GM21360 (cell line): ENCODE results near the gene TMEM231.
"Not testable (repeated sequence)": the region's sequence is repeated elsewhere in the genome, so short reads cannot be mapped to it uniquely, and the experiment has no call there.

Experiments used
- ATAC-seq: cut with Tn5 transposase; IDR thresholded peaks from one replicate; pipeline ENCODE4 v1.9.1; 2021; ENCODE audit warnings: mild to moderate bottlenecking, moderate library complexity; ENCODE audit not compliant: unreplicated experiment

TMEM231 gene, protein sequence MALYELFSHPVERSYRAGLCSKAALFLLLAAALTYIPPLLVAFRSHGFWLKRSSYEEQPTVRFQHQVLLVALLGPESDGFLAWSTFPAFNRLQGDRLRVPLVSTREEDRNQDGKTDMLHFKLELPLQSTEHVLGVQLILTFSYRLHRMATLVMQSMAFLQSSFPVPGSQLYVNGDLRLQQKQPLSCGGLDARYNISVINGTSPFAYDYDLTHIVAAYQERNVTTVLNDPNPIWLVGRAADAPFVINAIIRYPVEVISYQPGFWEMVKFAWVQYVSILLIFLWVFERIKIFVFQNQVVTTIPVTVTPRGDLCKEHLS

DNA sequence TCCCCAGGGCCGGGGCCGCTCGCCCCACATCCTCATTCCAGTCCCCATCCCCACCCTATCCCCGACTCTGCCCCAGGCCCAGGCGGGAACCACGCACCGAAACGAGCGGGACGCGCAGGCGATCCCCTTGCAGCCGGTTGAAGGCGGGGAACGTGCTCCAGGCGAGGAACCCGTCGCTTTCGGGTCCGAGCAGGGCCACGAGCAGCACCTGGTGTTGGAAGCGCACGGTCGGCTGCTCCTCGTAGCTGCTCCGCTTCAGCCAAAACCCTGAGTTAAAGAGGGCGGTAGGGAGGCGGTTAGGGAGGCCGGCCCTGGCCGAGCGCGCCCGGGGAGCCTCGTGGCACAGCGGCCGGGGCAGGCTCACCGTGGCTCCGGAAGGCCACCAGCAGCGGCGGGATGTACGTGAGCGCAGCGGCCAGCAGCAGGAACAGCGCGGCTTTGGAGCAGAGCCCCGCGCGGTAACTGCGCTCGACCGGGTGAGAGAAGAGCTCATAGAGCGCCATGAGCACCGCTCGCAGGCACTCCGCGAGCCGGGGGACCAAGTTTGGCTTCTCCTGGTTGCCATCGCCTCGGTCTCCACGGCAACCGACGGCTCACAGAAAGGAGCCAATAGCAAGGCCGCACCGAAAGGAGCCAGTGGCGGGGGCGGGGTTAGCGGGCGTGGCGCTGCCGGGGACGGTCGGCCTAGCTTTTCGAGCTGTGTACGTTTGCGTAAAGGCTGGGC is at the start of gene TMEM231:
TMEM231 (minus strand) TSS at position 546 of the 724 bp plus-strand sequence; CDS start at position 503, 43 bp downstream.
- ATAC-seq = peak; percentile 97

DNA sequence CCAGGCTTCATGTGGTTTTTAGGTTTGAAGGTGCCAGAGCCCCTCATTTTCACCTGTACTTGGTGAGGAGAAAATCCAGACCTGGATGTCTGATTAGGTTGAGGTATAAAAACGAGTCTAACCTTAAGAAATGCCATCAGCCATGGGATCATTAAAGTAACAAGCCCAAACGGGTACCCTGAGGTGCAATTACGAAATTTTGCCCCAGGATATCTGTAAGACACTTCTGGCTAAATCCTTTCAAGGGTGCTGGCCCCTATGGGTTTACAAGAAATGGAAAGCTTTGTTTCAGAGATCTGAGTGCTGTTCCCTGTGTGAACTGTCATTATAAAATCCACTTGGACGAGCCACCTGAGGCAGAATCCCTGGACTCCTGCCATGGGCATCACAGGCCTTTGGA is 47.2 kb upstream of the TMEM231 start:
- ATAC-seq = no peak

DNA sequence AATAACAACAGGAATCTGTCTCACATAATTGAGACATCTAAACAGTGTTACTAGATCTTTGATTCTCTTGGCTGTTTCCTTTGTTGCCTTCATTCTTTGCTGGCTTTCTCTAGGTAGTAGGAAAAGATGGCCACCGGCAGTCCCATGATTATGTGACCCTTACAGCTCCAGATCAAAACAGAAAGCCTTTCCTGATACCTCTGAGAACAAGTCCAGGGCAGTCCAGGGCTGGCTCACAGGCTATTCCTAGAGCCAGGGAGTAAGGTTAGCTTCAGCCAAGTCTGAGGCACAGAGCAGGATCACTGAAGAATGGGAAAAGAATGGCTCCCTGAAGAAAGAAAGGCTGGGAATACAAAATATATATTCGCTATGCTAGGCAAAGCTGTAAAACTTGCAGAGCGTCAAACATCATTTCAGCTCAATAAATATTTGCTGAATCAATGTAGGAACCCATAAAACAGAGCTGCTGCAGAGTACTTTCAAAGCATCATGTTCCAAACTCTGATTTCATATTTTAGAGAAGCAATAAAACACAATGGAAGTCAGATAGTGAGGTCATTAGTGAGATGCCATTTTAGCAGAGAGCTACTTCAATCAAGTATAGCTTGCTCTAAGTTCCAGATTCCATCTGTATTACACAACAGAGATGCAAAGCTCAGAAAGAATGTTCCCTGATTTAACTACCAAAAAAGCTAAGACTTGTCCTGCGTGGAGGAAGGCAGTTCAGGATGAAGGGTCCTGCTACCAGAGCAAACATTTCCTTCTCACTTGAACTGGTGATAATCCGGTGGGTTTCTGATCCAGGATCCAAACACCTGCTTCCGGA is 43.6 kb upstream of the TMEM231 start:
- ATAC-seq = no peak

DNA sequence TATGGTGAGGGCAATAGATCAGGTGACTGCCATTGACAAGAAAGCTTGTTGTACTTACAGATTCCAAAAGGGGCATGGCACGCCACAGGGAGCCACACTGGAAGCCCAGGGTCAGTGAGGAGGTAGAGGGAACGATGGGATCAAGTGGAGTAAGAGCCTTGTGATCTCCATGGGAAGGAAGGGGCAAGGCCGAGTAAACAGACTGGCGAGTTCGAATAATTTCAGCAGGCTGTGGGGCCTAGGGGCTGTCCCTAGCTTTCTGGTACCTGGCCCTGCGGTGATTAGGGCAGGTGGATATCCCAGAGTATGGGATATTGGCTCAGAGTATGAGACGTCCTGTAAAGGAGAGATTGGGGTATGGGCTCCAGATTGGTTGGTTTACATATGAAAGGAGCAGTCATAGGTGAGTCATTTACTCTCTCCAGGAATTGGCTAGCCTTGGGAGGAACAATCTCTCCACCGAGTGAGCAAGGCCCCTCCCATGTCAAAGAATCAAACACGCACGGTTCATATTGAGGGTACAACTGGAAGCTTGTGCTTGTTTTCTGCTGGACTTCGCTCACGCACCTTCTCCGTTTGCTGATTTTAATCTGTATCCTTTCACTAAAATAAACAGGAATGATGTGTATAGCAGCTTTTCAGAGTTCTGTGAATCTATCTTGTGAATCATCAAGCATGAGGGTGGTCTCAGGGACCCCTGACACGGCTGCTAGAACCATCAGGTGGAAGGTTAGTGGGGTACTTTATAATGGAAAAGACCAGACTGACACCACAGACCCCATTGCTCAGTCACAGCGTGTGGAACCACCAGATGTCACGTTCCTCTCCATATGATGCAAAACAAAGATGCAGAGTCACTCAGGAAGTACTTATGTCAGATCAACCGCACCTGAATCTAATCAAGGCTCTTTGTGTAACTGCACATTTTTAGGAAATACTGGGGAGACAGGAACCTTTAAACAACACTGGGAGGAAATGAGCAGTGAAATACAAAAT is 38.1 kb upstream of the TMEM231 start:
- no peak for ATAC-seq

DNA sequence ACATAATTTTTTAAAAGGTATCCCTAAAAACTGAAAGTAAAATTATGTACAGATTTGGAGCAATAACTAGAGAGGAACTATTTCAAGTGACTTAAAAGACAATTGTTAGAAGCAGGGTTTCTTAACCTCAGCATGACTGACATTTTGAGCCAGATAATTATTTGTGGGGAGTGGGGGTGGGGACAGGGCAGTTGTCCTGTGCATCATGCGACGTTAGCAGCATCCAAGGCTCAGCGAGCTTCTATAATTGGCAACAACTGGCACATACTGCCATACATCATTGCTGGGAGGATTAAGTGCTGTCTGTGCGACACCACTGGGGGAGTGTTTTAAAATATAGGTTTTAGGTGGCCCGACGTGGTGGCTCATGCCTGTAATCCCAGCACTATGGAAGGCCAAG is 37.3 kb upstream of the TMEM231 start:
- ATAC-seq = no peak

DNA sequence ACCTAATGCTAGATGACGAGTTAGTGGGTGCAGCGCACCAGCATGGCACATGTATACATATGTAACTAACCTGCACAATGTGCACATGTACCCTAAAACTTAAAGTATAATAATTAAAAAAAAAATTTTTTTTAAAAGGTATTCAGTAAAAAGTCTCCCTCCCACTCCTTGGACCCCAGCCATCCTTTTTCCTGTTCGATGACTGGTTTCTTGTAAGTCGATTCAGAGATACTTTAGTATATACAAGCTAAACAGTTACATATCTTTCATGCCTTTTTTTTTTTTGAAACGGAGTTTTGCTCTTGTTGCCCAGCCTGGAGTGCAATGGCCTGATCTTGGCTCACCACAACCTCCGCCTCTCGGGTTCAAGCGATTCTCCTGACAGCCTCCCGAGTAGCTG is 35.9 kb upstream of the TMEM231 start:
- not testable (repeated sequence) for ATAC-seq

DNA sequence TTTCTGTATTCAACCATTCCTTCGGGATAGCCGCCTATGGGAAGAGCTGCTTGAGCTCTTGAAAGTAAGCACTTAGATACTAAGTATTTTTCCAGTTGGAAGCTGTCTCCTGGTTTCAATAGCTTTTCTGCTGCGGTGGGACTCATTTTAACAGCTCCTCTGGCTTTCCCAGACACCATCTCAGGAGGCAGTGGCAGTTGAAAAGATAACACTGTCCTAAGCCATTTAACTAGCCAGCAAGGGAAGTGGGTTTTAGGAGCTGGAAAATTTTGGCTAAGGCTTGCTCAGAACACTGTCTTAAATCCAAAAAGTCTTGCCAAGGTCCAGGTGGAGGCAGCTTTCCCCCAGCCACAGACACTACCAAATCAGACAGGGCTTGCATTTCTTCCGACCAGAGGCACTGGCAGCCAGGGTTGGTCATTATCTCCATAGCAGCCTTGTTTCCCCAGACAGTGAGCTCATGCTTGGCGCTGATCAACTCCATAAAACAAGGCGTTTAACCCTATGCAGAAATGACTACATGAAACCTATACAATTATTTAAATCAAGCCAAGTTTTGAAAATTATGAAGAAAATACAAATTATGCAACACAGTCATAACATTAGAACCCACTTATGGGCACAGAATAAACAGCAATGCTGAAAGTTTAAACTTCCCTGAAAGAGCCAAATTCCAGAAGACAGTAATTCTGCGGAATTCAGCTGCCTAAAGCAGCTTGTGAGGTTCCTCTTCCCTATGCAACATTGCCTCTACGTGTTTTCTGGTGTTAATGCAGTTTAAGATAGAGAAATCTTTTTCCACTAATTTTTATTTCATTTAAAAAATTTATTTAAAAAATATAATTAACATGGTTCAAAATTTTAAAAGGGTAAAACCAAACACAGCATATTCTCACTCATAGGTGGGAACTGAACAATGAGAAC is 35.1 kb upstream of the TMEM231 start:
- no peak for ATAC-seq

DNA sequence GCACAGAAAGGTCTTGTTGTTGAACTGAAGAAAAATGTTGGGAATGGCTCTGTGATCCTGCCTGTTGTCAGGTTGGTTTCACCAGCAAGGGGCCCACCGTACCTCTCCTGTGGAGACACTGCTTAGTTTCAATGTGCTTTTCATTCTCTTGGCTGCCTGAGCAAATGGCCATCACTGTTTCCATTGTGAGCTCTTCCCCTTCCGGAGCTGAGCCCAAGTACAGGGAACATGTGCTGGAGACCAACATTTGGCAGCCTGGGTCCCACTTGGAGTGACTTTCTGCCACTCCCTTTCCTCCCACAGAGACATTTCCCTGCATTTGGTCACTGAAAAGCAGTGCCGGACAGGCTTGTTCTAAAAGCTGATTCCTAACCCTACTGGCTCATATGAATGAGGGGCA is 33.3 kb upstream of the TMEM231 start:
- ATAC-seq = no peak

DNA sequence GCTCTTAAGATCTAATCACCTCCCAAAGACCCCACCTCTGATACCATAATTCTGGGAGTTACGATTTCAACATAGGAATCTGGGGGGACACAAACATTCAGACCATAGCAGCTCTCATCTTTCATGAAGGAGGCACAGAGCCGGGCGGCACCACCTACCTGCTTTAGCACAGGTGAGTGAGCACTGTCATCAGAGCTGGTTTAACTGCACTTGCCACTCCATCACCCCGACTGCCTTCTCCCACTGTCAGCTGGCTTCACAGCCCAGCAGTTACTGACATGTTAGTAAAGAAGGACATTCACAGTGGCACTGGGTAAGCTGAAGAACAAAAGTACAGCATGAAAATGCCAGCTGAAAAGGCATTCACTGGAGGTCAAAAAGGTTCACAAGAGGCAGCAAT is 32.7 kb upstream of the TMEM231 start:
- ATAC-seq = no peak

DNA sequence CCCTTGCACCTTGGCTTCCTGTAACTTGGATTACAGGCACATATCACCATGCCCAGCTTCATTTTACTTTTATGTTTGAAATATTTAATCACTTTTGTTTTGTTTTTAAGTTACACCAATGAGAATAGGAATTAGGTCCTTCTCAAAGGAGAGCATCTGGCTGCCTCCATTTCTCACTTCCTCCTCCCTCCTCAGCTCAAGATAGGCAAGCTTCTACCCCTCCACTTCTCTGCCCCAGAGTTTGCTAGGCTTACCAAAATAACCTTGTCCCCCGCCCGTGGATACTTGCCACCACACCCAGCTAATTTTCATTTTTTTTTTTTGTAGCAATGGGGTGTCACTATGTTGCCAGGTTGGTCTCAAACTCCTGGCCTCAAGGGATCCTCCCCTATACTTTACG is 28.1 kb upstream of the TMEM231 start:
- ATAC-seq = peak; percentile 68

DNA sequence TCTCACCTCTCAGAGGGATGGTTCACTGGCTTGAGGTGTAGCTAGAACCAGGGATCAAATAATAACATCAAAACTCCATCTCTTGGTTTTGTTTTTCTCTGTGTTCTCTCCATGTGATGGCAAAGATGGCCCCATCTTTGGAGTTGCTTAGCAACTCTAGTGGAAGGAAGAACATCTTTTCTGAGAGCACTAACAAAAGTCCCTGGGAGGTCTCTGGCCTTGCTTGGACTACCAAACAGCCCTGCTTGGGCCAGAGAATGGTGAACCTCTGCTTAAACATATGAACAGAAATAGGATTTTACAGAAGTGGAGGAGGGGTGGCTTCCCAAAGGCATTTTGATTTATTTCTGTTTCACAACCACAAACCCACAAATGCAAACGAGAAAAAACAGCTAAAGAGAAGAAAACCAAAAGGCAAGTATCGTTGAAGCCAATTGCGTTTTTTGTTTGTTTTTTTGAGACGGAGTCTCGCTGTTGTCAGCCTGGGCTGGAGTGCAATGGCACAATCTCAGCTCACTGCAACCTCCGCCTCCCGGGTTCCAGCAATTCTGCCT is 23.3 kb upstream of the TMEM231 start:
- ATAC-seq = no peak

DNA sequence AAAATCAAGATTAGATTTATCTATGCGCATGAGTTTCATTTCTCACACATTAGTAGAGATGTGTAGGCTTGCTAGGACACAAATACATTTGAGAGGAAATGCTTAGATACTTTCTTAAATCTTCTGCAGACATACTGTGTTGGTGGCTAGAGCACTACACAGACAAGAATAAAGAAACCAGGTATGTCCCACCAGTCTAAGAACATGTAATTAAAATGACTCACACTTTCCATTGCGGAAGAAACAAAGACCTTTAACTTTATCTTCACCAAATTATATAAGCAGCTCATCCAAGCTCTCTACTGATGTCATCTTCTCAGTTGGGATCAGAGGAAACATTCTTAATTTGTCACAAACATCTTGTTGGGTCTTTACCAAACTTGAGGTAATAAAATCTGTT is 22.7 kb upstream of the TMEM231 start:
- no peak for ATAC-seq

DNA sequence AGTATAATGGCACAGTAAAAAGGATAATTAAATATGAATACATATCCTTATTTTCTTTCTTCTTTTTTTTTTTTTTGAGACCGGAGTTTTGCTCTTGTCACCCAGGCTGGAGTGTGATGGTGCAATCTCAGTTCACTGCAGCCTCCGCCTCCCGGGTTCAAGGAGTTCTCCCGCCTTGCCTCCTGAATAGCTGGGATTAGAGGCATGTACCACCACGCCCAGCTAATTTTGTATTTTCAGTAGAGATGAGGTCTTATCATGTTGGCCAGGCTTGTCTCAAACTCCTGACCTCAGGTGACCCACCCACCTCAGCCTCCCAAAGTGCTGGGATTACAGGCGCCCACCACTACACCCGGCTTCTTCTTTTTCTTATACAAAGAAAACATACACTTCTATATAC is 22.2 kb upstream of the TMEM231 start:
- no peak for ATAC-seq

DNA sequence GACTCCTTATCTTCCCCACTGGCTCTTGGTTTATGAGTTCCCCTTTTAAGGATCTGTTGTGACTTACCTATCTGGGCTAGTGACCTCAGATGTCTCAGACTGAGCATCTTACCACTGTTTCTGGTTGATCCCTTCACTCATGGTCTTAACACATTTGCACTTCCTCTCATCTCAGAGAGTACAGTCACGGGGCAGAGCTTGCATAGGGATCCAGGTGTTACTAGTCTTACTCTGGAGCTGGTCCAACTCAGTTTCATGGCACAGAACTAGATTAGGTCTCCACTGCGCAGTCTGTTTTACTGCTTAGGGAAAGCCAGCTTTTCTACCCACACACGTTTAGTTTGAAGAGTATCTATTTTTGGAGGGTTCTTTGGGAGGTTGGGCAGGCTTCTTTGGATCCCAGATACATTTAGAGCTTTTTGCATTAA is 20.3 kb upstream of the TMEM231 start:
- ATAC-seq = peak; percentile 68

DNA sequence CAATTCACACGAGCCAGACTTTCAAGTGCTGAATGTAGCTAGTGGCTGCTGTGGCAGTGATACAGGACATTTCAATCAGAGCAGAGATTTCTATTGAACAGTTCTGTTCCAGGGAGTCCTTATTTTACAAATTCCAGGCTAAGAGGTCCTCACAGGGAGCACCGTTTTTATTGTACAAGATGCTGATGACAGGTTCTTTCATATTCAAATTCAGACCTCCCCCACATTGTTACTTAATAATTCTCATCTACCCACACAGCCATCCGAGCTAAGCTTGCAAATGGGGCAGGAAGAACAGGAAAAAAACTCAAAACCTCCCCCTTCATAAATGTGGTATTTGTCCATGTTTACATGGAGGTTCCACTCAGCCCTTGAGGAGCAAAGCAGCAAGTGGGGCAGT is 19.9 kb upstream of the TMEM231 start:
- ATAC-seq = no peak

DNA sequence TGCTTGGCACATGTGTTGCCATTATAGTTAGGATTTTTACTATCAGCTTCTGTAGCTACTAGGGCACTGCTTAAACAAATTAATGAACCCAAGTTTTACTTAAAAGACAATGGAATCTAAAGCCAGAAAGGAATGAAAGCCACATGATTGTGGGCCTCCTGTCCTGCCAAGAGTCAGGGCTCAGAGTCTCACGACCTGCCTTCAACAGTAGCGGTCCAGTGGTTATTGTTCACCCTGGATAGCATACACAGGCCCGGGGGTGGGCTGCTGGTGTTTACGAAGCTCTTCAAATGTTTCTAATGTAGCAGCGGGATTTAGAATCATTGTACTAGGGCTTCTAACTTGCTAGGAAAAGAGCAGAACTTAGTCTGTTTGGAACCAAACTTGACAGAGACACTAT is 17.9 kb upstream of the TMEM231 start:
- no peak for ATAC-seq

DNA sequence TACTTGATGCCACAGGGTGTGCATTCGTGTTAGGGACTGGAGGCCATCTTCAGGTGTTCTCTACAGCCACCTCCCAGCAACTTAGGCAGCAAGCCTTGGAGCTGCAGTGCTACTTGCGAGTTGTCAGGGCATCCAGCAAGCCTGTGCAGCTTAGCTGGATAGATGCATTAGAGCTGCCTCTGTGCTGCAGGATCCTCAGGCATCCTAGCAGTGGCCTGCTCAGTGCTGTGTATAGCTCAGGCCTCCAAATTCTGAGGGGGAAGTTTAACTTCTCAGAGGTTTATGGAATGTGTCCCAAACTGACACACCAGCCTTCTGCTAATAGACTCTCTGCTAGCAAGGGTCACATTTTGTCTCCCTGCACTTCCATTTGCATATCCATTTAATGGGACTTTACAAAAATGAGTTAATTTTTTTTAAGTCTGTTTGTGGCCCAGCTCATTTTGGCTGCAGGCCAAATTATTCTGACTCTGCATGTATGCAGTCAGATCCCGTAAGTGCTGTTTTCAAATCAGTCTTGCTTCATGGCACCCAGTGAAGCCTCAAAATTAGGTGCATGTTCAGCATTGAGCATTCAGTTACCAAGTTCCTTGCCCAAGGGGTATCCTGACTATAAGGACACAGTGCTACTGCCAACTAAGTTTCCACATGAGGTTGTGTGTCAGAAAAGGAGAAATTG is 17.0 kb upstream of the TMEM231 start:
- no peak for ATAC-seq

DNA sequence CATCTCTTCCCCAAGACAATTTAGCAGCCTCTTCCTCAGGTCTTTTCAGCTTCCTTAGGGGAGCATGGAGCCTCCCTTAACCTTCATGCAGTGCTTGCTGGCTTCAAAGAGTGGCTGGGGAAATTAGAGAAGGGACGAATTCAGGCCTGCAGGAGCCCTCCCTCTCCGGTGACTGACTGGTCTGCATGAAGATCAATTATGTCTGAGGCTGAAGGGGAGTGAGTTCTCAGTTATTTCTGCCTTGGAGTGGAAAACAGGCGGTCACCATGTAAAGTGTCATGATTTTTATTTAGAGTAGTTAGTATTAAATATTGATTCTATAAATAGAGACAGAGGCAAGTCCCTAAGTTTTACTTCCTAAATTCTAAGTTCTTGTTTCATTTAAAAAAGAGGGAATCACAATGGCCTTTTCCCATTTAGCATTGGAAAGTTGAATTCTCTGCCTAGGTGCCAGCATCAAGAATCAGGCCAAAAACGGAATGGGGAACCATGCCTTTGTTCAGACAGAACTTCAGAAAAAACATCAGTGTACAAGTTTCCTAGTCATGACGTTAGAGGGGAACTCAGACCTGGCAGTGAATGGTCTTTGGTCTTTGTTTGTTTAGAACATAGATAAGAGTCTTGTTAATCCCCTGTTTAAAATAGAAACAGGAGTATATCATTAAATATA is 14.5 kb upstream of the TMEM231 start:
- peak; percentile 28 for ATAC-seq
